Lower lobe of right lung (tissue), 2 donors: ENCODE data around the gene ZNF487. TPM values are rescaled to one million over a fixed set of nuclear protein-coding genes. Genes with fewer than 3 reads are reported as not detected.
A peak's percentile ranks its signal among the peaks of the same experiment; 100 is the strongest.

Source experiments
- ATAC-seq, 2 donors: fragments of 200-7000 bp; cut with Tn5 transposase; one replicate each; pipeline ENCODE4 v1.9.1; 2020 to 2022; ENCODE audit warnings: mild to moderate bottlenecking in 2 of 2, moderate library complexity in 2 of 2
- DNase-seq: peaks from one replicate; pipeline ENCODE4 v3.0.0-alpha.2; 2020
- H3K27ac ChIP-seq: fragments of 200-600 bp; one replicate; pipeline ENCODE4 v1.8.0; 2022
- H3K27me3 ChIP-seq: fragments of 200-600 bp; one replicate; pipeline ENCODE4 v1.8.0; 2022; ENCODE audit warnings: low read depth
- H3K36me3 ChIP-seq: fragments of 200-600 bp; one replicate; pipeline ENCODE4 v1.8.0; 2022; ENCODE audit warnings: mild to moderate bottlenecking
- H3K4me1 ChIP-seq: fragments of 200-600 bp; one replicate; pipeline ENCODE4 v1.8.0; 2022
- H3K4me3 ChIP-seq: fragments of 200-600 bp; one replicate; pipeline ENCODE4 v1.8.0; 2022; ENCODE audit warnings: mild to moderate bottlenecking
- H3K9me3 ChIP-seq: fragments of 200-600 bp; one replicate; pipeline ENCODE4 v1.8.0; 2022
- intact Hi-C: fragments of 100-400 bp; cut with DNase I; formaldehyde crosslinking; loops from one replicate; pipeline ENCODE4 v1.11.0; 2022
- long read RNA-seq: library from polyadenylated mRNA; unstranded; transcript quantifications from one replicate; pipeline ENCODE4 v2.0.0, GENCODE V29; 2021
- total RNA-seq: library from RNA; stranded (reverse); fragmentation: NEBNext Ultra II Directional; extraction: Animal tissue kit (Norgen Biotek cat#: 25700); gene quantifications from one replicate; pipeline ENCODE4 v1.2.1, GENCODE V29; 2021
- TF ChIP-seq, protein P1 (sequence below): fragments of 200-600 bp; IDR thresholded peaks from one replicate; pipeline ENCODE4 v1.8.0; 2022; ENCODE audit warnings: antibody characterized with exemption, mild to moderate bottlenecking
- donor health status: DM: no; HTN: yes; CAD: no; lungs with severe emphysema.

ZNF487 gene
- 5.0 TPM for total RNA-seq
- long read RNA-seq, partial matches to known transcripts, result 0 of 4 reads
- long read RNA-seq, other reads (novel, unspliced or antisense), result 3 of 4 reads

DNA sequence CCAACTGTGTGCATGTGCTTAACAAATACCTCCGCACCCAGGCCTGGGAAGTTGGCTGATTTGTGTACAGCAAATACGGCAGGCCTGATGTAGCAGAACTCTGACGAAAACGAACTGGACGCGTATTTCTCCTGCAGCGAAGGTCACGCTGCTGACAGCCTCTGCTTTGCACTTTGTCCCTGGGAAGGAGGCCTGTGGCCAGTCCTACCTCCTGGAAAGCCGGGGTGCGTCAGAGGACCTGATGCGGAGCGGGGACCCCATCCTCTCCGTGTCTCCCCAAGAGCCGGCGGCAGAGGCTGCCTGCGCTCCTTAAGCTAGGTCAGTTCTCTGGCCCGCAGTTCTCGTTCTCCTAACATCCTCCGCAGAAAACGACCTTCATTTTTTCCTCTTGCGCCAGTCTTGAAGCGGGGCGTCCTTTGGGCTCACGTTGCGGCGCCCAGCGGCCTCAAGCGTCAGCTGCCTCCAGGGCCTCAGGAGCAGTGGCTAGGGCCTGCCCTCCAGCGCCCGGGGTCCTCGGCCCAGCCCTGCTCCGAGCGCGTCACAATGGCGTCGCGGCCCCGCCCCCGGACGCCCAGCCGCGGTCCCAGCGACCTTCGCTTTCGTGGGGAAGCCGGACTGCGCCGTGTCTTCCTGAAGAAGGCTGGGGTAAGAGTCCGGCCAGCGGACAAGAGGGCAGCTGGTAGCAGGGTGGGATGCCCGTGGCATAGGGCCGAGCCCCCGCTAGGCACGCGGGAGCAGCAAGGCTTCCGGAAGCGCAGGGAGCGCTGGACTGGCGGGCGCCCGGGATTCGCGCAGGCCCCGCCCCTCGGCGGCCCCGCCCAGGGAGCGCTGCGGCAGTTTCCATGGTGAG, at the start of gene ZNF487:
ZNF487 (plus strand) TSS at position 821 of the 850 bp plus-strand sequence. CDS start 38,703 bp downstream, outside the sequence.
- Histone ChIP-seq H3K4me3 (peak within 1 kb of the TSS; percentile 85), H3K27me3 (no peaks in the 10 kb centered on the region), H3K36me3 (no peaks in the 10 kb centered on the region), H3K27ac (peak within 1 kb of the TSS; percentile 99), H3K4me1 (peaks cover 19% of the 10 kb centered on the region), H3K9me3 (no peaks in the 10 kb centered on the region)
- ATAC-seq (peak; percentile 98 to 99), DNase-seq (peak; percentile 94)
- TF ChIP-seq, protein P1, sequence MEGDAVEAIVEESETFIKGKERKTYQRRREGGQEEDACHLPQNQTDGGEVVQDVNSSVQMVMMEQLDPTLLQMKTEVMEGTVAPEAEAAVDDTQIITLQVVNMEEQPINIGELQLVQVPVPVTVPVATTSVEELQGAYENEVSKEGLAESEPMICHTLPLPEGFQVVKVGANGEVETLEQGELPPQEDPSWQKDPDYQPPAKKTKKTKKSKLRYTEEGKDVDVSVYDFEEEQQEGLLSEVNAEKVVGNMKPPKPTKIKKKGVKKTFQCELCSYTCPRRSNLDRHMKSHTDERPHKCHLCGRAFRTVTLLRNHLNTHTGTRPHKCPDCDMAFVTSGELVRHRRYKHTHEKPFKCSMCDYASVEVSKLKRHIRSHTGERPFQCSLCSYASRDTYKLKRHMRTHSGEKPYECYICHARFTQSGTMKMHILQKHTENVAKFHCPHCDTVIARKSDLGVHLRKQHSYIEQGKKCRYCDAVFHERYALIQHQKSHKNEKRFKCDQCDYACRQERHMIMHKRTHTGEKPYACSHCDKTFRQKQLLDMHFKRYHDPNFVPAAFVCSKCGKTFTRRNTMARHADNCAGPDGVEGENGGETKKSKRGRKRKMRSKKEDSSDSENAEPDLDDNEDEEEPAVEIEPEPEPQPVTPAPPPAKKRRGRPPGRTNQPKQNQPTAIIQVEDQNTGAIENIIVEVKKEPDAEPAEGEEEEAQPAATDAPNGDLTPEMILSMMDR, result peak; percentile 37
- intact Hi-C loops, result no loop called here

DNA sequence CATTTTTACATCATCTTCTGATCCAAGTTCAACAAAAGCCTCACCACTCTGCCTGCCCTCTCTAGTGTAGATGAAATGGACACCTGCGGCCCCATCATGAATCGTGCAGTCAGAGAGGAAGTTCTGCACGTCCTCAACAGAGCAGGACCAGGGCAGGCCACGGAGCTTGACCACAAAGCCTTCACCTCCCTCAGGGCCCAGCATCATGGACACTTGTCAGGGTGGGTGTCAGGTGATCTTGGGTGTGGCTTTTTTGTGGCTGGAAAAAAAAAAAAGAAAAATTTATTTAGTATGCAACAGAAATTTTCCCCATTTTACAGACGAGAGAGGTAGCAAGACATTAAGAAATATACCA, 49.3 kb upstream of the ZNF487 start:
- peaks cover 81% of the 10 kb centered on the region for H3K36me3 ChIP-seq
- DNase-seq, result no peak

DNA sequence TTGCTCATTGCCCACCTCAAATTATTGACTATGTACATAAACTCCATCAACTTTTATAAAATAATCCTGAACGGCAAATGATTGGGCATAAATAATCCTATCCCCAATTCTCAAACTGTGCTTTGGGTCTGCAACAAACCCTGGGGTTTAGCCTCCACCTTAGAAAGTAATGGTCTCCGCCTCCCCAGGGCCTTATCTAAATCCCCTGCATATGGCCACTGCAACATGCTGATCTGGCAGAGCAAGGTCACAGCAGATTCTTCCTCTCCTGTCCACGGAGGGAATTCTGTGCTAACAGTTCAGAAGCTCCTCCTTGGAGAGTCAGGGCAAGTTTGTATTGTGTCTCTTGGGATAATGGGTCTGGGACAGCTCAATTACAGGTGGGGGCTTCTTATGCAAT, 47.0 kb upstream of the ZNF487 start:
- Histone ChIP-seq H3K4me1 (peaks cover 35% of the 10 kb centered on the region), H3K27me3 (no peaks in the 10 kb centered on the region), H3K36me3 (peaks cover 99% of the 10 kb centered on the region), H3K9me3 (no peaks in the 10 kb centered on the region), H3K27ac (no peak overlapping the region), H3K4me3 (no peak overlapping the region)
- ATAC-seq (no peak), DNase-seq (no peak)
- intact Hi-C loops, result no loop called here
- TF ChIP-seq, protein P1, result no peak

More for the DNA sequence above, 49.3 kb upstream of the ZNF487 start:
- no peak overlapping the region for H3K4me3 ChIP-seq
- peaks cover 18% of the 10 kb centered on the region for H3K4me1 ChIP-seq
- intact Hi-C loops, result no loop called here
- no peaks in the 10 kb centered on the region for H3K9me3 ChIP-seq
- no peak overlapping the region for H3K27ac ChIP-seq
- TF ChIP-seq, protein P1, result no peak
- H3K27me3 ChIP-seq, result no peaks in the 10 kb centered on the region
- ATAC-seq, result no peak

DNA sequence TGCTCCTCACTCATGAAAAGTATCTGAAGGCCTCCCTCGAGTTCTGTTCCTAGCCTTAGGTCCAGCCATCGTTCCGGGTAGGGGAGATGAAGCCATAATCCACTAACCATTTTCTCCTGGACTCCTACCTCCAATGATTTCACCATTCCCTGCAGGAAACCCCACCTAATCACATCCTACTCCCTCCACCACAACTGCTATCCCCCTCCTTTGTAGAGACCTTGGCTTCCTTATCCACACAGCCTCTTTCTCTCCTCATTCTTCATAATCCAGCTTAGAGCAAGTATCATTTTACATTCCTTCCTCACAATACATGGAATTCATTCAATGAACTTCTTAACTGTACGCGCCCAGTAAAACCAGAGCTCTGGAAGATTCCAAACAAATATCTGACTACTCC, 46.6 kb upstream of the ZNF487 start:
- Histone ChIP-seq H3K4me3 (no peak overlapping the region), H3K36me3 (peaks cover 95% of the 10 kb centered on the region), H3K27me3 (no peaks in the 10 kb centered on the region), H3K27ac (no peak overlapping the region), H3K4me1 (peaks cover 40% of the 10 kb centered on the region), H3K9me3 (no peaks in the 10 kb centered on the region)
- intact Hi-C loops, result no loop called here
- no peak for ATAC-seq
- TF ChIP-seq, protein P1, result no peak
- no peak for DNase-seq

DNA sequence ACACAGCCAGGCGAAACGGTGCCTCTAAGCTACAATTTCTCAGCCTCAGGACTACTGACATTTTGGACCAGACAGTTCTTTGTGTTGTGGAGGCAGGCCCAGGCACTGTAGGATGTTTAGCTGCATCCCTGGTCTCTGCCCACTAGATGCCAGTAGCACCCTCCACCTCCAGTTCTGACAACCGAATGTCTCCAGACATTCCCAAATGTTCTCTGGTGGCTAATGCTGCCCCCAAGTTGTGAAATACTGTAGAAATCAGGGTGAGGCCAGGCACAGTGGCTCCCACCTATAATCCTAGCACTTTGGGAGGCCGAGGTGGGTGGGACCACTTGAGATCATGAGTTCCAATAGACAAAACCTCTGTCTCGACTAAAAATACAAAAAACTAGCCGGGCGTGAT, 46.2 kb upstream of the ZNF487 start:
- Histone ChIP-seq H3K4me3 (no peak overlapping the region), H3K27ac (no peak overlapping the region), H3K27me3 (no peaks in the 10 kb centered on the region), H3K9me3 (no peaks in the 10 kb centered on the region), H3K36me3 (peaks cover 91% of the 10 kb centered on the region), H3K4me1 (peaks cover 44% of the 10 kb centered on the region)
- ATAC-seq (peak; percentile 41 to 49), DNase-seq (no peak)
- intact Hi-C loops, result no loop called here
- TF ChIP-seq, protein P1, result peak; percentile 37
